WTC11 (cell line): Measurements from ENCODE around the gene SAMD13.

Source experiments
- ATF6 ChIP-seq: sonication (generic); formaldehyde crosslinking; IDR thresholded peaks from 2 replicates; pipeline ENCODE4 v1.8.1; 2023; ENCODE audit warnings: mild to moderate bottlenecking, missing genetic modification reagents
- ELF4 ChIP-seq: sonication (generic); formaldehyde crosslinking; IDR thresholded peaks from 2 replicates; pipeline ENCODE4 v1.8.1; 2022; ENCODE audit warnings: low read depth, mild to moderate bottlenecking, moderate library complexity, missing genetic modification reagents

DNA sequence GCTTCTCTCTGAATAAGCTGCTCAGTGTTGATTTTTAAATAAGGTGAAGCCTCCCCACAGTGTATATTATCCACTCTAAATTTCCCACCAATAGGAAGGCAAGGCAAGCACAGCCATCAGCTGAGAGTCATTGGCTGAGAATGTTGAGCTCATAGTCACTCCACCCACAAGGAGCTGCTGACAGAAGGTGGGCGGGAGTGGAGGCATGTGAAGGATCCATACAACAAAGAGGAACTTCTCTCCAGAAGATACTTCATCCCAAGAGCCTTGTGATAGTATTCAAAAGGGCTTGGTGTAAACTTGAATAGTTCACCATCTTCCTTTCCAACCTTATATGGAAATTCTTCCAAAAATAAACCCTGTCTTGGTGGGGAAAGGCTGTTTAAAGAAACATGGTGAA, 42.8 kb downstream of the SAMD13 start:
- TF ChIP-seq ELF4, result no peak
- no peak for TF ChIP-seq ATF6
